Muscle layer of colon (tissue), 2 donors: ENCODE measurements around the gene CNTN5.

ENCODE experiments used
- H3K27ac ChIP-seq: one replicate; pipeline ENCODE4 v1.7.0; 2013; ENCODE audit warnings: low read depth, mild to moderate bottlenecking, low read length, moderate library complexity
- H3K27me3 ChIP-seq, 2 donors: one replicate each; pipeline ENCODE4 v1.7.0; 2013; ENCODE audit warnings: low read length in 2 of 2, mild to moderate bottlenecking in 2 of 2; ENCODE audit not compliant: insufficient read depth in 2 of 2, control insufficient read depth in 1 of 2
- H3K36me3 ChIP-seq: one replicate; pipeline ENCODE4 v1.7.0; 2013; ENCODE audit warnings: mild to moderate bottlenecking, low read length; ENCODE audit not compliant: insufficient read depth
- H3K4me1 ChIP-seq: one replicate; pipeline ENCODE4 v1.7.0; 2013; ENCODE audit warnings: mild to moderate bottlenecking, low read length; ENCODE audit not compliant: insufficient read depth
- H3K4me3 ChIP-seq, 2 donors: one replicate each; pipeline ENCODE4 v1.7.0; 2013; ENCODE audit warnings: low read length in 2 of 2, low read depth in 1 of 2, mild to moderate bottlenecking in 1 of 2, moderate library complexity in 1 of 2
- H3K9ac ChIP-seq: one replicate; pipeline ENCODE4 v1.7.0; 2013; ENCODE audit warnings: low read length
- H3K9me3 ChIP-seq: one replicate; pipeline ENCODE4 v1.7.0; 2013; ENCODE audit warnings: mild to moderate bottlenecking, low read length
- donor health status: abdominal sarcoma.
- donor health status: Adenocarcinoma of cecum.

CNTN5 gene

GRCh38 chr11:99171330-99171729 is 150.6 kb downstream of the CNTN5 start:
- Histone ChIP-seq H3K4me3 (no peak overlapping the region), H3K27ac (no peak overlapping the region), H3K36me3 (no peaks in the 10 kb centered on the region), H3K27me3 (no peaks in the 10 kb centered on the region), H3K9ac (no peak overlapping the region), H3K9me3 (no peaks in the 10 kb centered on the region), H3K4me1 (no peaks in the 10 kb centered on the region)

- no peak overlapping the region for H3K4me3 ChIP-seq
- no peak overlapping the region for H3K27ac ChIP-seq
- no peaks in the 10 kb centered on the region for H3K4me1 ChIP-seq
- no peaks in the 10 kb centered on the region for H3K27me3 ChIP-seq
- no peak overlapping the region for H3K9ac ChIP-seq
- H3K9me3 ChIP-seq, result no peaks in the 10 kb centered on the region
- no peaks in the 10 kb centered on the region for H3K36me3 ChIP-seq
Observed at GRCh38 chr11:99176430-99176829, 155.7 kb downstream of the CNTN5 start.

GRCh38 chr11:99177446-99177845 is 156.7 kb downstream of the CNTN5 start:
- no peaks in the 10 kb centered on the region for H3K36me3 ChIP-seq
- H3K9ac ChIP-seq, result no peak overlapping the region
- H3K4me1 ChIP-seq, result no peaks in the 10 kb centered on the region
- H3K4me3 ChIP-seq, result no peak overlapping the region
- H3K27ac ChIP-seq, result no peak overlapping the region
- H3K27me3 ChIP-seq, result no peaks in the 10 kb centered on the region
- H3K9me3 ChIP-seq, result no peaks in the 10 kb centered on the region

- Histone ChIP-seq H3K36me3 (no peaks in the 10 kb centered on the region), H3K27ac (no peak overlapping the region), H3K27me3 (no peaks in the 10 kb centered on the region), H3K4me3 (no peak overlapping the region), H3K4me1 (no peaks in the 10 kb centered on the region), H3K9me3 (no peaks in the 10 kb centered on the region), H3K9ac (no peak overlapping the region)
Observed at GRCh38 chr11:99184146-99184545, 163.4 kb downstream of the CNTN5 start.

GRCh38 chr11:99188221-99188620 is 167.5 kb downstream of the CNTN5 start:
- Histone ChIP-seq H3K27ac (no peak overlapping the region), H3K4me1 (no peaks in the 10 kb centered on the region), H3K27me3 (no peaks in the 10 kb centered on the region), H3K36me3 (no peaks in the 10 kb centered on the region), H3K4me3 (no peak overlapping the region), H3K9me3 (no peaks in the 10 kb centered on the region), H3K9ac (no peak overlapping the region)

- Histone ChIP-seq H3K4me3 (no peak overlapping the region), H3K36me3 (no peaks in the 10 kb centered on the region), H3K9me3 (no peaks in the 10 kb centered on the region), H3K27ac (no peak overlapping the region), H3K9ac (no peak overlapping the region), H3K4me1 (no peaks in the 10 kb centered on the region), H3K27me3 (no peaks in the 10 kb centered on the region)
Observed at GRCh38 chr11:99192716-99193115, 172.0 kb downstream of the CNTN5 start.

- no peaks in the 10 kb centered on the region for H3K27me3 ChIP-seq
- H3K9me3 ChIP-seq, result no peaks in the 10 kb centered on the region
- H3K27ac ChIP-seq, result no peak overlapping the region
- H3K4me3 ChIP-seq, result no peak overlapping the region
- H3K36me3 ChIP-seq, result no peaks in the 10 kb centered on the region
- no peaks in the 10 kb centered on the region for H3K4me1 ChIP-seq
- H3K9ac ChIP-seq, result no peak overlapping the region
Observed at GRCh38 chr11:99197477-99197876, 176.7 kb downstream of the CNTN5 start.

GRCh38 chr11:99198215-99198614 is 177.5 kb downstream of the CNTN5 start:
- no peaks in the 10 kb centered on the region for H3K9me3 ChIP-seq
- no peak overlapping the region for H3K27ac ChIP-seq
- H3K4me1 ChIP-seq, result no peaks in the 10 kb centered on the region
- H3K27me3 ChIP-seq, result no peaks in the 10 kb centered on the region
- no peak overlapping the region for H3K4me3 ChIP-seq
- no peaks in the 10 kb centered on the region for H3K36me3 ChIP-seq
- H3K9ac ChIP-seq, result no peak overlapping the region

- no peaks in the 10 kb centered on the region for H3K36me3 ChIP-seq
- H3K4me3 ChIP-seq, result no peak overlapping the region
- H3K27me3 ChIP-seq, result no peaks in the 10 kb centered on the region
- no peaks in the 10 kb centered on the region for H3K9me3 ChIP-seq
- no peak overlapping the region for H3K9ac ChIP-seq
- H3K27ac ChIP-seq, result no peak overlapping the region
- no peaks in the 10 kb centered on the region for H3K4me1 ChIP-seq
Observed at GRCh38 chr11:99199341-99199740, 178.6 kb downstream of the CNTN5 start.

GRCh38 chr11:99200720-99201119 is 180.0 kb downstream of the CNTN5 start:
- no peaks in the 10 kb centered on the region for H3K9me3 ChIP-seq
- H3K27ac ChIP-seq, result no peak overlapping the region
- no peaks in the 10 kb centered on the region for H3K27me3 ChIP-seq
- no peaks in the 10 kb centered on the region for H3K36me3 ChIP-seq
- no peaks in the 10 kb centered on the region for H3K4me1 ChIP-seq
- H3K4me3 ChIP-seq, result no peak overlapping the region
- H3K9ac ChIP-seq, result no peak overlapping the region

GRCh38 chr11:99208813-99209212 is 188.1 kb downstream of the CNTN5 start:
- Histone ChIP-seq H3K27me3 (no peaks in the 10 kb centered on the region), H3K4me1 (no peaks in the 10 kb centered on the region), H3K27ac (no peak overlapping the region), H3K4me3 (no peak overlapping the region), H3K36me3 (no peaks in the 10 kb centered on the region), H3K9ac (no peak overlapping the region), H3K9me3 (no peaks in the 10 kb centered on the region)

GRCh38 chr11:99229544-99229943 is 208.8 kb downstream of the CNTN5 start:
- Histone ChIP-seq H3K36me3 (no peaks in the 10 kb centered on the region), H3K4me3 (no peak overlapping the region), H3K9ac (no peak overlapping the region), H3K9me3 (no peaks in the 10 kb centered on the region), H3K27me3 (no peaks in the 10 kb centered on the region), H3K27ac (no peak overlapping the region), H3K4me1 (no peaks in the 10 kb centered on the region)
